SK-N-SH treated with all-trans-retinoic acid at 6 μM for 48 hours (cell line): ENCODE results near the gene SYCP2.

ENCODE experiments used
- ARNTL ChIP-seq: fragments of 450-650 bp; formaldehyde crosslinking; IDR thresholded peaks from 2 replicates; pipeline ENCODE4 v1.5.0; 2020; ENCODE audit warnings: low read depth, mild to moderate bottlenecking, moderate library complexity, borderline replicate concordance
- BACH2 ChIP-seq: fragments of 250-450 bp; sonication (Bioruptor Pico); IDR thresholded peaks from 2 replicates; pipeline ENCODE4 v1.9.0; 2021; ENCODE audit warnings: mild to moderate bottlenecking, borderline replicate concordance
- CSDC2 ChIP-seq: fragments of 250-450 bp; sonication (Bioruptor Pico); IDR thresholded peaks from 2 replicates; pipeline ENCODE4 v1.5.0; 2020; ENCODE audit warnings: mild to moderate bottlenecking, moderate library complexity
- ESRRG ChIP-seq: fragments of 250-450 bp; sonication (Bioruptor Pico); IDR thresholded peaks from 2 replicates; pipeline ENCODE4 v1.6.1; 2021; ENCODE audit warnings: mild to moderate bottlenecking
- ISL1 ChIP-seq: fragments of 250-450 bp; sonication (Bioruptor Pico); IDR thresholded peaks from 2 replicates; pipeline ENCODE4 v2.1.2; 2022; ENCODE audit warnings: mild to moderate bottlenecking, moderate library complexity
- PATZ1 ChIP-seq: fragments of 250-450 bp; sonication (Bioruptor Pico); IDR thresholded peaks from 2 replicates; pipeline ENCODE4 v1.8.0; 2020; ENCODE audit warnings: mild to moderate bottlenecking, moderate library complexity, borderline replicate concordance
- RARB ChIP-seq: fragments of 250-450 bp; sonication (Bioruptor Pico); IDR thresholded peaks from 2 replicates; pipeline ENCODE4 v1.8.0; 2021; ENCODE audit warnings: mild to moderate bottlenecking, moderate library complexity
- ZNF8 ChIP-seq: fragments of 450-650 bp; formaldehyde crosslinking; IDR thresholded peaks from 2 replicates; pipeline ENCODE4 v1.5.0; 2020; ENCODE audit warnings: mild to moderate bottlenecking, moderate library complexity

- TF ChIP-seq ISL1 (CRISPR knock-in tag): no peak
- no peak for TF ChIP-seq PATZ1 (CRISPR knock-in tag)
- no peak for TF ChIP-seq BACH2 (CRISPR knock-in tag)
- TF ChIP-seq RARB (CRISPR knock-in tag): no peak
- no peak for TF ChIP-seq ESRRG (CRISPR knock-in tag)
- no peak for TF ChIP-seq ARNTL (CRISPR knock-in tag)
- TF ChIP-seq ZNF8 (CRISPR knock-in tag): no peak
- no peak for TF ChIP-seq CSDC2
Observed at GRCh38 chr20:59961423-59961822, 28.0 kb upstream of the SYCP2 start.
